Measurements from ENCODE around the gene MRGPRG. TPM values are rescaled to one million over a fixed set of nuclear protein-coding genes. Genes with fewer than 3 reads are reported as not detected.
A peak's percentile ranks its signal among the peaks of the same experiment; 100 is the strongest.

Gene MRGPRG
- total and polyA plus RNA-seq, 9 of the 15 experiments (the other 6 are each of a cell fraction or from before 2014, with no cell fraction given) = not detected

DNA sequence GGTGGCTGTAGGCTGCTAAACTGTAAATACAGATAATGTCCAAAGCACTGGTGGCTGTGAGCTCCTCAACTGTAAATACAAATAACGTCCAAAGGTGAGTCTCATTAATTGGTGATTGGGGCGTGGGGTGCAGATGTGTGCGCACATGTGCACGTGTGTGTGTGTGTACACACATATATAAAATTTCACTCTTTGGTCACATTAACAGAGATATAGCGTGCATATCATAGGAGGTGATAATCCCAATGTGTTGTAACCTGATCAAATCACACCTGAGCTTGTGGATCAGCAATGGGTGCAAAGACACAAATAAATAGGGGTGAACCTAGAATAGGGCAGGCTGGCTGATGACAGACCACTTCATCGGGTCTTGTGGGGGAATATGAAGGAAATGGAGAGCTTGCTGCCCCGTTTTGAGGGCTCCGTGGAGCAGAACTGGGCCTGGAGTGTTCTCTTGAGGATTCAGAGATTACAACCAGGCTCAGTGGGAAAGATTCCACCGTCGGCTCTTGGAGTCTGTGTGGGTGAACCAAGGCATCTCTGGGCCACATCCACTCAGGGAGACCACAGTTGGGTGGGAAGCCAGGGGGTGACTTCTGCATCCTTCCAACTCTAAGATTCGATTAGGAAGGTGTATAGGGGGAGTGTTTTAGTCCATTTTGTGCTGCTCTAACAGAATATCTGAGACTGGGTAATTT lies 28.6 kb downstream of the MRGPRG start:
- intact Hi-C loops (cut with micrococcal nuclease) = no loop called here
- Histone ChIP-seq H3K36me3 (ENCODE audit: control insufficient read depth, insufficient read depth, low read length) (no peaks in the 10 kb centered on the region), H4K20me1 (replicated peaks; ENCODE audit: control insufficient read depth, insufficient read depth, low read length) (no peaks in the 10 kb centered on the region), H3K9me1 (ENCODE audit: control insufficient read depth, insufficient read depth, low read length) (no peaks in the 10 kb centered on the region), H3K4me1 (replicated peaks in 1 of 2; ENCODE audit: control insufficient read depth in 2 of 2, insufficient read depth in 2 of 2, low read length in 2 of 2) (peaks cover 0 to 31% of the 10 kb centered on the region in 2 experiments; a peak in 3 of 5 replicates), H2AFZ (ENCODE audit: low read depth, low read length) (no peak overlapping the region), H3K27ac (ENCODE audit: extremely low read depth, low read depth, low read length) (no peak overlapping the region), H3K9ac (ENCODE audit: insufficient read depth in 1 of 2, low read depth in 2 of 2, low read length in 2 of 2) (no peak overlapping the region), H3K27me3 (ENCODE audit: control insufficient read depth in 2 of 2, insufficient read depth in 2 of 2, low read length in 2 of 2) (no peaks in the 10 kb centered on the region), H3K79me2 (ENCODE audit: control insufficient read depth, insufficient read depth, low read length) (no peaks in the 10 kb centered on the region), H3K9me3 (replicated peaks; ENCODE audit: control insufficient read depth, insufficient read depth, low read depth, low read length) (no peaks in the 10 kb centered on the region), H3K4me3 (no peak overlapping the region), H3K4me2 (ENCODE audit: insufficient read depth, low read length) (no peak overlapping the region)
- ATAC-seq (no peak), FAIRE-seq (no peak), DNase-seq (ENCODE audit: extremely low read depth in 1 of 4, low spot score in 3 of 4) (no peak)
- in situ Hi-C loops (cut with MboI) = no loop called here
- no peak for TF ChIP-seq CBX2 (IDR thresholded peaks at IDR 0.05; ENCODE audit: insufficient read depth, low read length, poor library complexity, severe bottlenecking)
- TF ChIP-seq, protein P1, sequence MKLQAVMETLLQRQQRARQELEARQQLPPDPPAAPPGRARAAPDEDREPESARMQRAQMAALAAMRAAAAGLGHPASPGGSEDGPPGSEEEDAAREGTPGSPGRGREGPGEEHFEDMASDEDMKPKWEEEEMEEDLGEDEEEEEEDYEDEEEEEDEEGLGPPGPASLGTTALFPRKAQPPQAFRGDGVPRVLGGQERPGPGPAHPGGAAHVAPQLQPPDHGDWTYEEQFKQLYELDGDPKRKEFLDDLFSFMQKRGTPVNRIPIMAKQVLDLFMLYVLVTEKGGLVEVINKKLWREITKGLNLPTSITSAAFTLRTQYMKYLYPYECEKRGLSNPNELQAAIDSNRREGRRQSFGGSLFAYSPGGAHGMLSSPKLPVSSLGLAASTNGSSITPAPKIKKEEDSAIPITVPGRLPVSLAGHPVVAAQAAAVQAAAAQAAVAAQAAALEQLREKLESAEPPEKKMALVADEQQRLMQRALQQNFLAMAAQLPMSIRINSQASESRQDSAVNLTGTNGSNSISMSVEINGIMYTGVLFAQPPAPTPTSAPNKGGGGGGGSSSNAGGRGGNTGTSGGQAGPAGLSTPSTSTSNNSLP (IDR thresholded peaks at IDR 0.05; ENCODE audit: borderline replicate concordance, low read depth, low read length) = no peak
- no peak for TF ChIP-seq NCOA6 (IDR thresholded peaks at IDR 0.05)
- peak in 1 of 2 experiments; percentile 60; a peak in 1 of 4 replicates for TF ChIP-seq RCOR1 (IDR thresholded peaks at IDR 0.05; ENCODE audit: borderline replicate concordance in 1 of 2, low read depth in 2 of 2, low read length in 2 of 2)
- no peak for TF ChIP-seq ZKSCAN1 (IDR thresholded peaks at IDR 0.05; ENCODE audit: low read depth, low read length)
- TF ChIP-seq, protein P2, sequence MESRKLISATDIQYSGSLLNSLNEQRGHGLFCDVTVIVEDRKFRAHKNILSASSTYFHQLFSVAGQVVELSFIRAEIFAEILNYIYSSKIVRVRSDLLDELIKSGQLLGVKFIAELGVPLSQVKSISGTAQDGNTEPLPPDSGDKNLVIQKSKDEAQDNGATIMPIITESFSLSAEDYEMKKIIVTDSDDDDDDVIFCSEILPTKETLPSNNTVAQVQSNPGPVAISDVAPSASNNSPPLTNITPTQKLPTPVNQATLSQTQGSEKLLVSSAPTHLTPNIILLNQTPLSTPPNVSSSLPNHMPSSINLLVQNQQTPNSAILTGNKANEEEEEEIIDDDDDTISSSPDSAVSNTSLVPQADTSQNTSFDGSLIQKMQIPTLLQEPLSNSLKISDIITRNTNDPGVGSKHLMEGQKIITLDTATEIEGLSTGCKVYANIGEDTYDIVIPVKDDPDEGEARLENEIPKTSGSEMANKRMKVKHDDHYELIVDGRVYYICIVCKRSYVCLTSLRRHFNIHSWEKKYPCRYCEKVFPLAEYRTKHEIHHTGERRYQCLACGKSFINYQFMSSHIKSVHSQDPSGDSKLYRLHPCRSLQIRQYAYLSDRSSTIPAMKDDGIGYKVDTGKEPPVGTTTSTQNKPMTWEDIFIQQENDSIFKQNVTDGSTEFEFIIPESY (CRISPR knock-in tag; IDR thresholded peaks at IDR 0.05) = no peak
- peak; percentile 81 to 82 for TF ChIP-seq KDM1A (IDR thresholded peaks at IDR 0.05)
- TF ChIP-seq, protein P3, sequence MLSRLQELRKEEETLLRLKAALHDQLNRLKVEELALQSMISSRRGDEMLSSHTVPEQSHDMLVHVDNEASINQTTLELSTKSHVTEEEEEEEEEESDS (CRISPR knock-in tag; IDR thresholded peaks at IDR 0.05) = no peak
- TF ChIP-seq JUND (IDR thresholded peaks at IDR 0.05; ENCODE audit: borderline replicate concordance, low read depth, low read length) = no peak
- no peak for TF ChIP-seq JUND (tag; IDR thresholded peaks at IDR 0.05; ENCODE audit: borderline replicate concordance, low read depth, low read length)
- peak; percentile 94 for TF ChIP-seq BCOR (IDR thresholded peaks at IDR 0.05)
- TF ChIP-seq SMARCA5 (IDR thresholded peaks at IDR 0.05) = 0 out of 2 replicates have a peak, but pooled peaks have one; percentile 68
- no peak for TF ChIP-seq GATAD2A (IDR thresholded peaks at IDR 0.05)
- no peak for TF ChIP-seq SMARCC2 (IDR thresholded peaks at IDR 0.05; ENCODE audit: low read depth)
- TF ChIP-seq HDAC2 (IDR thresholded peaks at IDR 0.05) = peak; percentile 46; the same call in 1 of the 2 replicates
- TF ChIP-seq, protein P4, sequence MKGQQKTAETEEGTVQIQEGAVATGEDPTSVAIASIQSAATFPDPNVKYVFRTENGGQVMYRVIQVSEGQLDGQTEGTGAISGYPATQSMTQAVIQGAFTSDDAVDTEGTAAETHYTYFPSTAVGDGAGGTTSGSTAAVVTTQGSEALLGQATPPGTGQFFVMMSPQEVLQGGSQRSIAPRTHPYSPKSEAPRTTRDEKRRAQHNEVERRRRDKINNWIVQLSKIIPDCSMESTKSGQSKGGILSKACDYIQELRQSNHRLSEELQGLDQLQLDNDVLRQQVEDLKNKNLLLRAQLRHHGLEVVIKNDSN (CRISPR knock-in tag; IDR thresholded peaks at IDR 0.05) = no peak
- TF ChIP-seq RBM25 (IDR thresholded peaks at IDR 0.05; ENCODE audit: low read depth, low read length, severe bottlenecking) = peak; percentile 95
- TF ChIP-seq CBX3 (IDR thresholded peaks at IDR 0.05; ENCODE audit: borderline replicate concordance in 1 of 2, low read length in 2 of 2) = 0 out of 3 replicates have a peak, but pooled peaks of 1 of the 2 experiments have one; percentile 22
- no peak for TF ChIP-seq DACH1 (IDR thresholded peaks at IDR 0.05; ENCODE audit: partially characterized antibody)
- WGBS (ENCODE audit: insufficient coverage, low coverage, missing lambda C conversion rate) = 66% methylated on average over 11 of the region's 11 CpGs
- no TSS peak for BruUV-seq (replicated peaks)
- ChIA-PET POLR2A (interaction anchor here (0.6 to 1.0 kb wide), 2 partner anchors 9 to 147 kb away, joined by 3 read pairs; no protein-coding TSS in a partner anchor), CTCF (ENCODE audit: low intra/inter-chr PET ratio) (no interaction called here)

Data from K562 (cell line).